Nephron progenitor cell (in vitro differentiated cells): Measurements from ENCODE around the gene ERVFRD-1.

Source experiments
- DNase-seq: peaks from one replicate; pipeline ENCODE4 v3.0.0; 2021
- H3K27ac Mint-ChIP-seq: 2 replicates; pipeline ENCODE4 v1.8.0; 2021; ENCODE audit warnings: mild to moderate bottlenecking, moderate library complexity, mixed read lengths
- H3K27me3 Mint-ChIP-seq: 2 replicates; pipeline ENCODE4 v1.8.0; 2021; ENCODE audit warnings: mild to moderate bottlenecking, low read depth, mixed read lengths; ENCODE audit not compliant: poor library complexity
- H3K36me3 Mint-ChIP-seq: 2 replicates; pipeline ENCODE4 v1.8.0; 2021; ENCODE audit warnings: low read depth, mixed read lengths
- H3K4me1 Mint-ChIP-seq: 2 replicates; pipeline ENCODE4 v1.8.0; 2021; ENCODE audit warnings: mixed read lengths
- H3K4me3 Mint-ChIP-seq: 2 replicates; pipeline ENCODE4 v1.8.0; 2021; ENCODE audit warnings: mild to moderate bottlenecking, moderate library complexity, mixed read lengths
- H3K9me3 Mint-ChIP-seq: 2 replicates; pipeline ENCODE4 v1.8.0; 2021; ENCODE audit warnings: mild to moderate bottlenecking, moderate library complexity, mixed read lengths
- CTCF ChIP-seq: fragments of 200-600 bp; sonication (generic); IDR thresholded peaks from 2 replicates; pipeline ENCODE4 v1.5.0; 2021; ENCODE audit warnings: antibody characterized with exemption

ERVFRD-1 gene

GRCh38 chr6:11151488-11151887 lies 40.0 kb upstream of the ERVFRD-1 start:
- H3K27me3 Mint-ChIP-seq: peaks cover 19% of the 10 kb centered on the region
- H3K4me1 Mint-ChIP-seq: peaks cover 7% of the 10 kb centered on the region
- no peaks in the 10 kb centered on the region for H3K36me3 Mint-ChIP-seq
- DNase-seq: no peak
- H3K27ac Mint-ChIP-seq: no peak overlapping the region
- no peaks in the 10 kb centered on the region for H3K9me3 Mint-ChIP-seq
- no peak for TF ChIP-seq CTCF
- H3K4me3 Mint-ChIP-seq: no peak overlapping the region

GRCh38 chr6:11149551-11149950 lies 38.0 kb upstream of the ERVFRD-1 start:
- no peak for TF ChIP-seq CTCF
- no peak overlapping the region for H3K4me3 Mint-ChIP-seq
- no peak for DNase-seq
- peaks cover 7% of the 10 kb centered on the region for H3K4me1 Mint-ChIP-seq
- peaks cover 19% of the 10 kb centered on the region for H3K27me3 Mint-ChIP-seq
- no peaks in the 10 kb centered on the region for H3K36me3 Mint-ChIP-seq
- H3K27ac Mint-ChIP-seq: no peak overlapping the region
- no peaks in the 10 kb centered on the region for H3K9me3 Mint-ChIP-seq

- no peaks in the 10 kb centered on the region for H3K9me3 Mint-ChIP-seq
- no peak for DNase-seq
- H3K4me3 Mint-ChIP-seq: no peak overlapping the region
- no peak for TF ChIP-seq CTCF
- peaks cover 5% of the 10 kb centered on the region for H3K27me3 Mint-ChIP-seq
- no peak overlapping the region for H3K27ac Mint-ChIP-seq
- H3K36me3 Mint-ChIP-seq: no peaks in the 10 kb centered on the region
- peaks cover 6% of the 10 kb centered on the region for H3K4me1 Mint-ChIP-seq
These were observed 34.7 kb upstream of the ERVFRD-1 start for GRCh38 chr6:11146117-11146826.

GRCh38 chr6:11144393-11144851 lies 32.9 kb upstream of the ERVFRD-1 start:
- no peak overlapping the region for H3K27ac Mint-ChIP-seq
- peak; percentile 80 for DNase-seq
- H3K36me3 Mint-ChIP-seq: no peaks in the 10 kb centered on the region
- no peaks in the 10 kb centered on the region for H3K27me3 Mint-ChIP-seq
- no peak overlapping the region for H3K4me3 Mint-ChIP-seq
- no peaks in the 10 kb centered on the region for H3K9me3 Mint-ChIP-seq
- peaks cover 6% of the 10 kb centered on the region for H3K4me1 Mint-ChIP-seq
- peak; percentile 84 for TF ChIP-seq CTCF

GRCh38 chr6:11143394-11144371 lies 32.2 kb upstream of the ERVFRD-1 start:
- H3K9me3 Mint-ChIP-seq: no peaks in the 10 kb centered on the region
- DNase-seq: no peak

More at GRCh38 chr6:11143394-11144371, 32.2 kb upstream of the ERVFRD-1 start:
- Mint-ChIP-seq H3K36me3 (no peaks in the 10 kb centered on the region), H3K4me3 (no peak overlapping the region), H3K27me3 (no peaks in the 10 kb centered on the region), H3K27ac (no peak overlapping the region), H3K4me1 (peaks cover 6% of the 10 kb centered on the region)
- no peak for TF ChIP-seq CTCF
